Astrocyte (in vitro differentiated cells and primary cell): ENCODE results near the gene STAB2. TPM values are rescaled to one million over a fixed set of nuclear protein-coding genes. Genes with fewer than 3 reads are reported as not detected.

Experiments used
- DNase-seq: peaks from one replicate; pipeline ENCODE4 v3.0.0-alpha.2; 2010; ENCODE audit warnings: low read depth
- FAIRE-seq: peaks from 2 replicates; lab custom pipeline; 2011; peaks lifted over from hg19 to GRCh38; lab: Jason Lieb, UNC
- H2AFZ ChIP-seq: 2 replicates; pipeline ENCODE4 v1.6.0; 2012; ENCODE audit warnings: low read depth, low read length, inconsistent platforms
- H3K27ac ChIP-seq: 2 replicates; pipeline ENCODE4 v1.5.1; 2011; ENCODE audit warnings: low read depth, low read length, inconsistent platforms
- H3K27me3 ChIP-seq: 2 replicates; pipeline ENCODE4 v1.6.0; 2011; ENCODE audit warnings: low read length, inconsistent platforms; ENCODE audit not compliant: insufficient read depth
- H3K36me3 ChIP-seq: 2 replicates; pipeline ENCODE4 v1.5.1; 2011; ENCODE audit warnings: low read length, inconsistent platforms; ENCODE audit not compliant: insufficient read depth
- H3K4me1 ChIP-seq: 2 replicates; pipeline ENCODE4 v1.5.1; 2011; ENCODE audit warnings: low read length, inconsistent platforms; ENCODE audit not compliant: insufficient read depth
- H3K4me2 ChIP-seq: 2 replicates; pipeline ENCODE4 v1.6.0; 2012; ENCODE audit warnings: low read length, inconsistent platforms
- H3K4me3 ChIP-seq: 2 replicates; pipeline ENCODE4 v1.5.1; 2011; ENCODE audit warnings: low read depth, mild to moderate bottlenecking, low read length, inconsistent platforms; ENCODE audit not compliant: insufficient read depth
- H3K79me2 ChIP-seq: 2 replicates; pipeline ENCODE4 v1.6.0; 2012; ENCODE audit warnings: mild to moderate bottlenecking, low read length, inconsistent platforms; ENCODE audit not compliant: insufficient read depth
- H3K9ac ChIP-seq: 2 replicates; pipeline ENCODE4 v1.6.0; 2012; ENCODE audit warnings: mild to moderate bottlenecking, low read length, inconsistent platforms
- H3K9me3 ChIP-seq: 2 replicates; pipeline ENCODE4 v1.5.1; 2012; ENCODE audit warnings: low read depth, mild to moderate bottlenecking, low read length, inconsistent platforms; ENCODE audit not compliant: insufficient read depth
- H4K20me1 ChIP-seq: 2 replicates; pipeline ENCODE4 v1.6.0; 2012; ENCODE audit warnings: low read length, inconsistent platforms; ENCODE audit not compliant: insufficient read depth
- H3K27ac Mint-ChIP-seq: one replicate; pipeline ENCODE4 v1.8.0; 2021; ENCODE audit warnings: mild to moderate bottlenecking, mixed read lengths; ENCODE audit not compliant: unreplicated experiment
- H3K27me3 Mint-ChIP-seq: one replicate; pipeline ENCODE4 v1.8.0; 2021; ENCODE audit warnings: low read depth, mixed read lengths; ENCODE audit not compliant: unreplicated experiment
- H3K36me3 Mint-ChIP-seq: one replicate; pipeline ENCODE4 v1.8.0; 2021; ENCODE audit warnings: low read depth, mixed read lengths; ENCODE audit not compliant: unreplicated experiment
- H3K4me1 Mint-ChIP-seq: one replicate; pipeline ENCODE4 v1.8.0; 2021; ENCODE audit warnings: low read depth, mixed read lengths; ENCODE audit not compliant: unreplicated experiment
- H3K4me3 Mint-ChIP-seq: one replicate; pipeline ENCODE4 v1.8.0; 2021; ENCODE audit warnings: mild to moderate bottlenecking, moderate library complexity, mixed read lengths; ENCODE audit not compliant: unreplicated experiment
- H3K9me3 Mint-ChIP-seq: one replicate; pipeline ENCODE4 v1.8.0; 2021; ENCODE audit warnings: mild to moderate bottlenecking, mixed read lengths; ENCODE audit not compliant: unreplicated experiment
- CTCF ChIP-seq: IDR thresholded peaks from 2 replicates; pipeline ENCODE4 v1.5.1; 2011; ENCODE audit warnings: low read depth, mild to moderate bottlenecking, inconsistent platforms, low read length, moderate library complexity; ENCODE audit not compliant: insufficient read depth
- EZH2 ChIP-seq: IDR thresholded peaks from 2 replicates; pipeline ENCODE4 v1.6.1; 2012; ENCODE audit warnings: mild to moderate bottlenecking, low read length, inconsistent platforms; ENCODE audit not compliant: insufficient read depth
- total RNA-seq: library from RNA; stranded (reverse); gene quantifications from 2 replicates; pipeline ENCODE4 v1.2.1, GENCODE V29; 2021

STAB2 gene
- total RNA-seq, 1 donor from 2014 or later = not detected

DNA sequence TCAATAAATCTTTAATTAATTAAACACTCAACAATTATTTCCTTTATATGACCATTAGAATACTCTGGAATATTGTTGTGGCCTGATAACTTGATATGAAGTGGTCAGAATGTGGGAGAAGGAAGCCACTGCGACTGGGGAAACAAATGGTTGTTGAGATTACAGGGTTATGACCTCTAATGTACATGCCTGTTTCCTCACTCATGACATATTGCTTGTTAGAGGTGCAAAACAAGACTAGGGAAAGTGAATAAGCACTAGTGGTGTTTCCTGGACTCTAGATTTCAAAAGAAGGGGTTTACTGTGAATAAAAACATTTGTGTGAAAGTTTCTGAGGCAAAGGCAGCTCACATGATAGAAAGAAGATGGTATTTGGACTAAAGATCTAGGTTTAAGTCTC is 53.3 kb downstream of the STAB2 start:
- Mint-ChIP-seq H3K9me3 (no peaks in the 10 kb centered on the region), H3K27ac (no peak overlapping the region), H3K4me3 (no peak overlapping the region), H3K36me3 (no peaks in the 10 kb centered on the region), H3K27me3 (peaks cover under 1% of the 10 kb centered on the region), H3K4me1 (peaks cover 2% of the 10 kb centered on the region)
- Histone ChIP-seq H3K4me1 (no peaks in the 10 kb centered on the region), H3K27ac (no peak overlapping the region), H3K27me3 (no peaks in the 10 kb centered on the region), H3K9me3 (no peaks in the 10 kb centered on the region), H3K4me2 (no peak overlapping the region), H3K9ac (no peak overlapping the region), H2AFZ (no peak overlapping the region), H4K20me1 (no peaks in the 10 kb centered on the region), H3K79me2 (no peaks in the 10 kb centered on the region), H3K36me3 (no peaks in the 10 kb centered on the region), H3K4me3 (no peak overlapping the region)
- DNase-seq = no peak
- no peak for FAIRE-seq
- TF ChIP-seq CTCF (no peak), EZH2 (no peak)

GRCh38 chr12:103640831-103641230 is 53.8 kb downstream of the STAB2 start:
- H2AFZ ChIP-seq = no peak overlapping the region
- FAIRE-seq (no peak), DNase-seq (no peak)
- H3K9ac ChIP-seq = no peak overlapping the region
- H3K79me2 ChIP-seq = no peaks in the 10 kb centered on the region
- TF ChIP-seq CTCF = no peak
- TF ChIP-seq EZH2 = no peak
- no peaks in the 10 kb centered on the region for H3K4me1 ChIP-seq
- Mint-ChIP-seq H3K9me3 (no peaks in the 10 kb centered on the region), H3K4me1 (peaks cover 4% of the 10 kb centered on the region), H3K36me3 (no peaks in the 10 kb centered on the region), H3K27ac (no peak overlapping the region), H3K4me3 (no peak overlapping the region), H3K27me3 (no peaks in the 10 kb centered on the region)
- H3K4me2 ChIP-seq = no peak overlapping the region
- H3K27ac ChIP-seq = no peak overlapping the region
- H3K27me3 ChIP-seq = no peaks in the 10 kb centered on the region
- no peaks in the 10 kb centered on the region for H3K36me3 ChIP-seq
- H3K4me3 ChIP-seq = no peak overlapping the region
- no peaks in the 10 kb centered on the region for H3K9me3 ChIP-seq
- H4K20me1 ChIP-seq = no peaks in the 10 kb centered on the region

GRCh38 chr12:103642240-103642864 is 55.3 kb downstream of the STAB2 start:
- H3K4me1 Mint-ChIP-seq = peaks cover 12% of the 10 kb centered on the region
- Histone ChIP-seq H3K9ac (no peak overlapping the region), H3K4me3 (no peak overlapping the region), H3K4me2 (no peak overlapping the region), H3K9me3 (no peaks in the 10 kb centered on the region), H3K79me2 (no peaks in the 10 kb centered on the region), H2AFZ (no peak overlapping the region), H3K27ac (no peak overlapping the region), H4K20me1 (no peaks in the 10 kb centered on the region), H3K36me3 (no peaks in the 10 kb centered on the region), H3K4me1 (peaks cover 7% of the 10 kb centered on the region), H3K27me3 (no peaks in the 10 kb centered on the region)
- no peaks in the 10 kb centered on the region for H3K27me3 Mint-ChIP-seq
- DNase-seq (no peak), FAIRE-seq (no peak)
- H3K4me3 Mint-ChIP-seq = no peak overlapping the region
- H3K9me3 Mint-ChIP-seq = no peaks in the 10 kb centered on the region
- H3K36me3 Mint-ChIP-seq = no peaks in the 10 kb centered on the region
- H3K27ac Mint-ChIP-seq = no peak overlapping the region
- no peak for TF ChIP-seq CTCF
- no peak for TF ChIP-seq EZH2
